G401.6 (cell line): Measurements from ENCODE around the gene CACNB1.
"Not testable (repeated sequence)": the region's sequence is repeated elsewhere in the genome, so short reads cannot be mapped to it uniquely, and the experiment has no call there.

Source experiments
- FAIRE-seq: peaks from 2 replicates; lab custom pipeline; 2012; peaks lifted over from hg19 to GRCh38; lab: Jason Lieb, UNC

Gene CACNB1

GRCh38 chr17:39174920-39175694 lies 22.4 kb downstream of the CACNB1 start:
- FAIRE-seq, result peak; percentile 8

GRCh38 chr17:39173526-39174274 lies 23.8 kb downstream of the CACNB1 start:
- no peak for FAIRE-seq

DNA sequence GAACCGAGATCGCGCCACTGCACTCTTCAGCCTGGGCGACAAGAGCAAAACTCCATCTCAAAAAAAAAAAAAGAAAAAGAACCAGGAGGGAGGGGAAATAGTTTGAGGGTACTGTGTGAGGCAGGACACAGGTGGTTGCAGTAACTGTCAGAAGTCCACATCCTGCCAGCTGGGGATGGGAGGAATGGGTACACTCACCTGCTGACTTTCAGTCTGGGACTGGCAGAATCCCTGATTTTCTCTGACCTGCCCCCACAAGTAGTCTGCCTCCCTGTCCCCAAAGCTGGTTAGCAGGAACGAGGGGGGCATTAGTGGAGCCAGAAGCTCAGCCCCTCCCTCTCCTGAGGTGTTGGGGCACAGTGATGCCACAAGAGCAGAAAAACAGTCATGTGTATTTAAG lies 24.4 kb downstream of the CACNB1 start:
- no peak for FAIRE-seq

DNA sequence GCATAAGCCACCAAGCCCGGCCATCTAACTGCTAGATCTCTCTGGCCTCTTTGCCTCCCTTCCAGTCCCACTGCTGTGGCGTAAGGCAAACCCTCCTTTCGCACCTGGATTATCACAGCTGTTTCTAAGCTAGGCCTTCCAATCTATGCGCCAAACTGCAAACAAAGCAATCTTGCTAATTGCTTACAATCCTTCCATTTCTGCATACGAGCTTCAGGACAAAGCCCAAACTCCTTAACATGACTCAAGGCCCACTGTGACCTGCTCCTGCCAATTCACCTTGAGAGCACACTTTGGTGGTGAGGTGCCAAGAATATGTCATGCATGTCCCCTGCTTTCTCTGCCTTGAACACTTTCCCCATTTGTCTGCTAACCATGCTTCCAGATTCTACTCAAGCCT lies 25.5 kb downstream of the CACNB1 start:
- FAIRE-seq, result no peak

GRCh38 chr17:39170558-39170957 lies 26.9 kb downstream of the CACNB1 start:
- FAIRE-seq, result no peak

GRCh38 chr17:39170109-39170508 lies 27.4 kb downstream of the CACNB1 start:
- no peak for FAIRE-seq

- no peak for FAIRE-seq
Observed at GRCh38 chr17:39169518-39169917, 28.0 kb downstream of the CACNB1 start.

DNA sequence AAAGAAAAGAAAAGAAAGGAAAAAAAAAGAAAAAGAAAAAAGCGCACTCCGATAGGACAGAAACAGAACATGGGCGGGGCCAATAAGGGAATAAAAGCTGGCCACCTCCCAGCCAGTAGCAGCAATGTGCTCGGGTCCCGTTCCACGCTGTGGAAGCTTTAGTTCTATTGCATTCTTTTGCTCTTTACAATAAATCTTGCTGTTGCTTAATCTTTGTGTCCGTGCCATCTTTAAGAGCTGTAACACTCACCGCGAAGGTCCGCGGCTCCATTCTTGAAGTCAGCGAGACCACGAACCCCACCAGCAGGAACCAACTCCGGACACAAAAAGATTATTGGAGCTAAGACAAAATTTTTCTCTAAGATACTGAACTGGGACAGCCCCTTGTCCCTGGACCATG lies 28.4 kb downstream of the CACNB1 start:
- FAIRE-seq, result no peak

DNA sequence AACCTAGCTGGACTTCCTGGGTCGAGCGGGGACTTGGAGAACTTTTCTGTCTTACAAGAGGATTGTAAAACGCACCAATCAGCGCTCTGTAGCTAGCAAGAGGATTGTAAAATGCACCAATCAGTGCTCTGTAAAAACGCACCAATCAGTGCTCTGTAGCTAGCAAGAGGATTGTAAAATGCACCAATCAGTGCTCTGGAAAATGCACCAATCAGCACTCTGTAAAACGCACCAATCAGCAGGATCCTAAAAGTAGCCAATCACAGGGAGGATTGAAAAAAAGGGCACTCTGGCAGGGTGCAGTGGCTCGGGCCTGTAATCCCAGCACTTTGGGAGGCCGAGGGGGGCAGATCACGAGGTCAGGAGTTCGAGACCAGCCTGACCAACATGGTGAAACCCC lies 29.0 kb downstream of the CACNB1 start:
- FAIRE-seq, result not testable (repeated sequence)

DNA sequence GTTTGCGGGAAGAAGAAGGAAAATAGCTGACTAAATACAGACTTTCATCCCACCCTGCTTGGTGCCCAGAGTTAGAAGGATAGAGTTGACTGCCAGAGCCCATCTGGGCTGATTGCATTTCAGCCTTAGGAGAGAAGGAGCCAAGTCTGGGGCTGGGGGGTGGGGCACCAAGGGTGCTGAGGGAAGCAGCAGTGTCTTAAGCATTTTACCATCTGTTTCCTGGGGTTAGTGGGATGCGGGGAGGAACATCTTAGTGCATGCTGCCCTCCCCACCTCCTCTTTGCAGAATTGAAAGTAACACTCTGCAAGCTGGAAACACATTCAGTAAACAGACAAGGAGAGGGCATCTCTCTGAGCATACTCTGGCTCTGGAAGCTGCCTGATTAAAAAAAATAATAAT lies 30.0 kb downstream of the CACNB1 start:
- FAIRE-seq, result no peak

GRCh38 chr17:39166437-39167335 lies 30.8 kb downstream of the CACNB1 start:
- no peak for FAIRE-seq

GRCh38 chr17:39165841-39166349 lies 31.6 kb downstream of the CACNB1 start, which contains the start of gene ARL5C:
TSS of gene ARL5C (minus strand) at chr17:39166161. CDS start at chr17:39165760, 401 bp downstream.
- no peak for FAIRE-seq

DNA sequence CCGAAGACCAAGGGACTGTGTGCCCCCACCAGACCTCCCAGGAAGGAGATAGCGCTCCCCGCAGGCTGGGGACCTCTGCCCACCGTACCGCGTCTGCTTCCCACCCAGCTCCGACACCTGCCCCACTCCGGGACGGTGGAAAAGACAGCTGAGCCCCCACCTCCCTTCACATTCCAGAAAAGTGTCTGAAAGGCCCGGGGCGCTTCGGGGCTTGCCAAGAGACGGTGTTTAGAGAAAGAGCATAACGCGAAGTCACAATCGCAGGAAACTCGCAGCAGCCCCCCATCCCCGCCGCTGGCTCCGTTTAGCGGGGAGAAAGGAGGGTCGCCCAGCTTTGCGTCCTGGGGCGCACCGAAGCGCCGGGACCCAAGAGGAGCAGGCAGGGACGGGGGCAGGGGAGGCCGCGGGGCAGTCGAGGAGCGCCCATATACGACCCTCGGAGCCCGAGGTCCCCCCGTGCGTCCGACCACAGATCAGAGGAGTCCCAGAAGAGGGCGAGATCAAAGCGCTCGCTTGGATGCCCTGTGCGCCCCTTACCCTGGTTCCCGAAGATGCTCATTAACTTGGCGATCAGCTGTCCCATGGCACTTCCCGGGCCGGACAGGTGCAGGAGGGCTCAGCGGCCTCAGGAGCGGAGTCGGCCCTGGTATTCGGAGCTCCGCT lies 32.2 kb downstream of the CACNB1 start:
- FAIRE-seq, result no peak

- peak; percentile 69 for FAIRE-seq
Observed at GRCh38 chr17:39164675-39165143, 32.8 kb downstream of the CACNB1 start.

GRCh38 chr17:39161962-39162361 lies 35.5 kb downstream of the CACNB1 start:
- no peak for FAIRE-seq

GRCh38 chr17:39158623-39159022 lies 38.8 kb downstream of the CACNB1 start:
- no peak for FAIRE-seq

DNA sequence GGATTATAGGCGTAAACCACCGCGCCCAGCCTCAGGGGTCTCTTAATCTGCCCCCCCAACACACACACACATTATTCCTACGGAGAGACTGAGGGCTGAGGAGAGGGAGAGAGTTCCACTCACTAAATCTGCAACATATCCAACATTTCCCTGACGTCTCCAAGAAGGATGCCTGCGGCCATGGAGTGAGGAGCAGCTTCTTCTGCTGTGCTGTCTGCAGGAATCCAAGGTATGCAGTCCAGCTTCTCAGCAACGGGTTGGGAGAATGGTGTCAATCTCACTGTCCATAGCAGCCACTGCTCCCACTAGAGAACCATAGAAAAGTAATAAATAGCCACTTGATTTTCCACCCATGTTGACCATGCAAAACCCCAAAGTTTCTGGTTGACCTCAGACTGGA lies 41.0 kb downstream of the CACNB1 start:
- FAIRE-seq, result no peak

- FAIRE-seq, result no peak
Observed at GRCh38 chr17:39155654-39156053, 41.8 kb downstream of the CACNB1 start.

- FAIRE-seq, result peak; percentile 82
Observed at GRCh38 chr17:39153599-39154051, 43.8 kb downstream of the CACNB1 start.

- peak; percentile 55 for FAIRE-seq
Observed at GRCh38 chr17:39151943-39152818, 45.3 kb downstream of the CACNB1 start.
